Sigmoid colon (tissue), 4 donors: ENCODE data around the gene CSNK1D.

Experiments
- CTCF ChIP-seq, 4 experiments: fragments of 450-650 bp in 3 of 4; fragments of 200-600 bp in 1 of 4; IDR thresholded peaks; one replicate each; pipeline ENCODE4 v1.5.1; 2016 to 2019; ENCODE audit warnings: antibody characterized with exemption in 4 of 4, mild to moderate bottlenecking in 3 of 4, moderate library complexity in 2 of 4
- EP300 ChIP-seq, 4 donors: sonication (generic); formaldehyde crosslinking; IDR thresholded peaks; one replicate each; pipeline ENCODE4 v1.6.1; 2017; ENCODE audit warnings: antibody characterized with exemption in 4 of 4

GRCh38 chr17:82217120-82217529 lies 56.4 kb downstream of the CSNK1D start:
- no peak for TF ChIP-seq CTCF (IDR thresholded peaks at IDR 0.05)
- TF ChIP-seq EP300 (IDR thresholded peaks at IDR 0.05): no peak
